Osteocyte (in vitro differentiated cells): ENCODE results near the gene BACH2. TPM values are rescaled to one million over a fixed set of nuclear protein-coding genes. Genes with fewer than 3 reads are reported as not detected.

Experiments used
- DNase-seq: peaks from one replicate; pipeline ENCODE4 v3.0.0; 2021; ENCODE audit warnings: mixed read lengths; ENCODE audit not compliant: unreplicated experiment; ENCODE audit errors: extremely low spot score
- H3K27ac Mint-ChIP-seq: one replicate; pipeline ENCODE4 v1.8.0; 2021; ENCODE audit warnings: mild to moderate bottlenecking, mixed read lengths; ENCODE audit not compliant: unreplicated experiment
- H3K27me3 Mint-ChIP-seq: one replicate; pipeline ENCODE4 v1.8.0; 2021; ENCODE audit warnings: mixed read lengths; ENCODE audit not compliant: unreplicated experiment
- H3K36me3 Mint-ChIP-seq: one replicate; pipeline ENCODE4 v1.8.0; 2021; ENCODE audit warnings: mixed read lengths; ENCODE audit not compliant: unreplicated experiment
- H3K4me1 Mint-ChIP-seq: one replicate; pipeline ENCODE4 v1.8.0; 2021; ENCODE audit warnings: mixed read lengths; ENCODE audit not compliant: unreplicated experiment
- H3K4me3 Mint-ChIP-seq: one replicate; pipeline ENCODE4 v1.8.0; 2021; ENCODE audit warnings: mild to moderate bottlenecking, moderate library complexity, mixed read lengths; ENCODE audit not compliant: unreplicated experiment
- H3K9me3 Mint-ChIP-seq: one replicate; pipeline ENCODE4 v1.8.0; 2021; ENCODE audit warnings: mixed read lengths; ENCODE audit not compliant: unreplicated experiment
- CTCF ChIP-seq: fragments of 200-600 bp; sonication (generic); IDR thresholded peaks from 2 replicates; pipeline ENCODE4 v1.5.0; 2021; ENCODE audit warnings: antibody characterized with exemption, mild to moderate bottlenecking, moderate library complexity
- total RNA-seq: library from RNA; stranded (reverse); gene quantifications from 2 replicates; pipeline ENCODE4 v1.2.1, GENCODE V29; 2021

Gene BACH2
- total RNA-seq, 1 donor from 2014 or later, result 1.6 TPM

- Mint-ChIP-seq H3K27ac (no peak overlapping the region), H3K9me3 (no peaks in the 10 kb centered on the region), H3K4me3 (no peak overlapping the region), H3K36me3 (no peaks in the 10 kb centered on the region), H3K4me1 (peaks cover 5% of the 10 kb centered on the region), H3K27me3 (peaks cover 27% of the 10 kb centered on the region)
- no peak for TF ChIP-seq CTCF
- DNase-seq, result no peak
Observed at GRCh38 chr6:90178384-90178855, 118.2 kb downstream of the BACH2 start.

GRCh38 chr6:90177544-90178383, 118.9 kb downstream of the BACH2 start:
- no peaks in the 10 kb centered on the region for H3K9me3 Mint-ChIP-seq
- no peaks in the 10 kb centered on the region for H3K36me3 Mint-ChIP-seq
- H3K27me3 Mint-ChIP-seq, result peaks cover 33% of the 10 kb centered on the region
- TF ChIP-seq CTCF, result no peak
- H3K4me1 Mint-ChIP-seq, result peaks cover 5% of the 10 kb centered on the region
- DNase-seq, result no peak
- H3K27ac Mint-ChIP-seq, result no peak overlapping the region
- no peak overlapping the region for H3K4me3 Mint-ChIP-seq

GRCh38 chr6:90175627-90176538, 120.8 kb downstream of the BACH2 start:
- Mint-ChIP-seq H3K36me3 (no peaks in the 10 kb centered on the region), H3K27me3 (peaks cover 44% of the 10 kb centered on the region), H3K9me3 (no peaks in the 10 kb centered on the region), H3K4me1 (peaks cover 5% of the 10 kb centered on the region), H3K4me3 (no peak overlapping the region), H3K27ac (no peak overlapping the region)
- no peak for TF ChIP-seq CTCF
- no peak for DNase-seq

- no peak overlapping the region for H3K4me3 Mint-ChIP-seq
Observed at GRCh38 chr6:90173262-90173925, 123.2 kb downstream of the BACH2 start.

More at GRCh38 chr6:90173262-90173925, 123.2 kb downstream of the BACH2 start:
- H3K27me3 Mint-ChIP-seq, result peaks cover 58% of the 10 kb centered on the region
- peaks cover 6% of the 10 kb centered on the region for H3K4me1 Mint-ChIP-seq
- H3K9me3 Mint-ChIP-seq, result no peaks in the 10 kb centered on the region
- TF ChIP-seq CTCF, result no peak
- no peak overlapping the region for H3K27ac Mint-ChIP-seq
- H3K36me3 Mint-ChIP-seq, result no peaks in the 10 kb centered on the region
- DNase-seq, result no peak
